HepG2 (cell line): Measurements from ENCODE around the gene UBQLN1. TPM values are rescaled to one million over a fixed set of nuclear protein-coding genes. Genes with fewer than 3 reads are reported as not detected.

ENCODE experiments used
- ELF3 ChIP-seq: IDR thresholded peaks from 2 replicates; pipeline ENCODE4 v1.6.1; 2016; ENCODE audit warnings: missing genetic modification reagents, missing compliant biosample characterization
- HOMEZ ChIP-seq: IDR thresholded peaks from 2 replicates; pipeline ENCODE4 v1.6.1; 2016; ENCODE audit warnings: low read depth
- KDM1A ChIP-seq: IDR thresholded peaks from 2 replicates; pipeline ENCODE4 v1.6.1; 2016; ENCODE audit warnings: missing compliant biosample characterization
- NR2C2 ChIP-seq: sonication (generic); formaldehyde crosslinking; IDR thresholded peaks from 2 replicates; pipeline ENCODE4 v1.4.0; 2020; ENCODE audit warnings: missing genetic modification reagents, mild to moderate bottlenecking, moderate library complexity, borderline replicate concordance
- PAXIP1 ChIP-seq: sonication (generic); formaldehyde crosslinking; conservative IDR thresholded peaks from 2 replicates; pipeline ENCODE4 v1.4.0; 2020; ENCODE audit warnings: mild to moderate bottlenecking, missing genetic modification reagents, moderate library complexity
- YEATS4 ChIP-seq: sonication (generic); formaldehyde crosslinking; IDR thresholded peaks from 2 replicates; pipeline ENCODE4 v1.4.0; 2020; ENCODE audit warnings: missing genetic modification reagents, borderline replicate concordance
- ZBTB40 ChIP-seq, 2 experiments: fragments of 450-650 bp in 1 of 2; sonication (generic) in 1 of 2; formaldehyde crosslinking in 1 of 2; IDR thresholded peaks; 2 replicates each; pipeline versions ENCODE4 v1.6.1 to v1.8.0; 2016 to 2022; ENCODE audit warnings: antibody characterized with exemption in 1 of 2, mild to moderate bottlenecking in 1 of 2, missing genetic modification reagents in 1 of 2
- ZNF274 ChIP-seq: sonication (generic); formaldehyde crosslinking; IDR thresholded peaks from 2 replicates; pipeline ENCODE4 v1.5.1; 2020; ENCODE audit warnings: mild to moderate bottlenecking, missing genetic modification reagents
- ZNF503 ChIP-seq: sonication (generic); formaldehyde crosslinking; IDR thresholded peaks from 2 replicates; pipeline ENCODE4 v1.4.0; 2020; ENCODE audit warnings: missing genetic modification reagents
- ZNF570 ChIP-seq: sonication (generic); formaldehyde crosslinking; IDR thresholded peaks from 2 replicates; pipeline ENCODE4 v1.4.0; 2020; ENCODE audit warnings: mild to moderate bottlenecking, missing genetic modification reagents, borderline replicate concordance
- polyA plus RNA-seq, 8 experiments: library from polyadenylated mRNA; depleted of rRNA in 3 of 8; stranded (reverse) in 7 of 8; unstranded in 1 of 8; fragments of >200 nt; fragmentation: Illumina TruSeq in 4 of 8; extraction: Trizol in 4 of 8; gene quantifications; 2 replicates each; pipeline versions ENCODE4 v1.2.1 to v1.2.3, GENCODE V29; 2011 to 2016; ENCODE audit warnings: low read depth in 4 of 8, missing spikeins in 1 of 8, mixed read lengths in 1 of 8; ENCODE audit not compliant: insufficient read depth in 1 of 8
- total RNA-seq, 5 experiments: library from RNA; depleted of rRNA; stranded (reverse); fragments of >200 nt; fragmentation: Illumina TruSeq; extraction: Trizol; gene quantifications; 2 replicates each; pipeline ENCODE4 v1.2.3, GENCODE V29; 2016; ENCODE audit warnings: low read depth in 1 of 5

UBQLN1 gene
- total and polyA plus RNA-seq, 2 of the 13 experiments (the other 11 are each of a cell fraction or from before 2014, with no cell fraction given) = 78.1 to 83.8 TPM

GRCh38 chr9:83629433-83630104, 78.2 kb downstream of the UBQLN1 start (continued):
- TF ChIP-seq ZBTB40 (IDR thresholded peaks at IDR 0.05) = no peak
- TF ChIP-seq ZBTB40 (CRISPR knock-in tag; IDR thresholded peaks at IDR 0.05) = no peak; the same call in 1 of the 2 replicates
- TF ChIP-seq ZNF503 (CRISPR knock-in tag) = 0 out of 2 replicates have a peak, but pooled peaks have one; percentile 35
- TF ChIP-seq YEATS4 = peak; percentile 53; the same call in 1 of the 2 replicates
- TF ChIP-seq NR2C2 (CRISPR knock-in tag) = peak; percentile 85
- peak; percentile 64; the same call in 1 of the 2 replicates for TF ChIP-seq KDM1A (CRISPR knock-in tag)
- TF ChIP-seq ZNF274 = peak; percentile 43; the same call in 1 of the 2 replicates
- TF ChIP-seq ZNF570 (CRISPR knock-in tag) = no peak
- peak; percentile 97 for TF ChIP-seq HOMEZ
- TF ChIP-seq ELF3 = 0 out of 2 replicates have a peak, but pooled peaks have one; percentile 36
- TF ChIP-seq PAXIP1 (CRISPR knock-in tag) = peak; percentile 98
